ENCODE data around the gene BORCS6. TPM values are rescaled to one million over a fixed set of nuclear protein-coding genes. Genes with fewer than 3 reads are reported as not detected.

Gene BORCS6
- total and polyA plus RNA-seq, 9 of the 15 experiments (the other 6 are each of a cell fraction or from before 2014, with no cell fraction given), result 0.01 to 7.4 (median 2.3) TPM

DNA sequence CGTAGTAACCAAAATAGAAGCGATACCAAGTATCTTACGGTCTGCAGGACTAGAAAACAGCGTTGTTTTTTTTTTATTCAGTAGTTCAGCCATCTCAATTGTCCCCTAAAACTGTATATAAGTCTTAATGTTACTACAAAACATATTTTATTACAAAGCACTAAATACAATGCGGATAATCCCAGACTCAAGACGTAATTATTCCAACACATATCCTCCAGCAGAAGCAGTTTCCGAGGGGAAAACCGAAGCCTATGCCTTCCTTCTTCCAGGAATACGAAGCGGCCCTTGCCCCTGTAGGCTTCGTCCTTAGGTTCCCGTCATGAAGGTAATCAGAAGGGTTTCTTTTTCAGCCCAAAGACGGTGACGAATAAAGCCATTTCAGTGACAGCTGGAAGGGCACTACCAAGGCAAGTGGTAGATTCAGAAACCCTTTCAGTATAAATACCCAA is 16.1 kb downstream of the BORCS6 start (continued):
- TF ChIP-seq, protein P1, sequence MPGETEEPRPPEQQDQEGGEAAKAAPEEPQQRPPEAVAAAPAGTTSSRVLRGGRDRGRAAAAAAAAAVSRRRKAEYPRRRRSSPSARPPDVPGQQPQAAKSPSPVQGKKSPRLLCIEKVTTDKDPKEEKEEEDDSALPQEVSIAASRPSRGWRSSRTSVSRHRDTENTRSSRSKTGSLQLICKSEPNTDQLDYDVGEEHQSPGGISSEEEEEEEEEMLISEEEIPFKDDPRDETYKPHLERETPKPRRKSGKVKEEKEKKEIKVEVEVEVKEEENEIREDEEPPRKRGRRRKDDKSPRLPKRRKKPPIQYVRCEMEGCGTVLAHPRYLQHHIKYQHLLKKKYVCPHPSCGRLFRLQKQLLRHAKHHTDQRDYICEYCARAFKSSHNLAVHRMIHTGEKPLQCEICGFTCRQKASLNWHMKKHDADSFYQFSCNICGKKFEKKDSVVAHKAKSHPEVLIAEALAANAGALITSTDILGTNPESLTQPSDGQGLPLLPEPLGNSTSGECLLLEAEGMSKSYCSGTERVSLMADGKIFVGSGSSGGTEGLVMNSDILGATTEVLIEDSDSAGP (CRISPR knock-in tag; IDR thresholded peaks at IDR 0.05), result no peak

DNA sequence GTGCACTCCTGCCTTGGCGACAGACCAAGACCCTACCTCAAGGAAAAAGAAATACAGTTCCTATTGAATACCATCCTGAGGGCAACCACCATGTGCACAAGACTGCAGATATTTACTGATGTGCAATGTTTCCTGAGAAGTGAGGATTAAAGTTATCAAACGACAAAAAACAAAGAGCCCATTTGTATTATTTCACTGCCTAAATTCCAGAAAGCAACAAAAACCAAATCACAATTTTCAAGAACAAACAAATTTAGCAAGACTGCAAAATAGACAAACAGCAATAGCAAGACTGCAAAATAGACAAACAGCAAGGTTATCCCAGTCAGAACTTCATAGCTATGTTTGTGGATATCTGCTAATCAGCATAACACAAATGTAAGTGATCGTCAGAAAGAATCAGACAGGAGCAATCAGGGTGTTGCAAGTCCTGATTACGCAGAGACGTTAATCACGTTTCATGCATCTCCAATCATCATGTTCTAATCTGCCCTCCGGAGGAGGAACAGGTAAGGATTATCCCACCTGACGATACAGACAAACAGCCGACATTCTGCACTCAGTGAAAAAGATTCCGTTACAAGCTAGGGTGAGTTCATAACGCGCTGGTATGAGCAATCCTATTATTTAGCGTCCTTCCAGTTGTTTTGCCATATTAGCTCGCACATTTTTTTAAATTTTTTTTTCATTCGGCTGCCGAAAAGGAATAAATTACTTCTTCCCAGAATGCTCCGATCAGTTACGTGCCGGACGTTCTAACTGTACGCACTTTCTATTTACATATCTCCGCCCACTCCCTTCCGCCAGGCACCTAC is 16.7 kb downstream of the BORCS6 start:
- no peaks in the 10 kb centered on the region for H3K9me1 ChIP-seq (ENCODE audit: control insufficient read depth, insufficient read depth, low read length)
- H3K79me2 ChIP-seq (ENCODE audit: control insufficient read depth, insufficient read depth, low read length), result peaks cover 10% of the 10 kb centered on the region
- peak overlapping the region in 1 of 2 experiments; percentile 84; a peak in 3 of 4 replicates for H3K9ac ChIP-seq (ENCODE audit: insufficient read depth in 1 of 2, low read depth in 2 of 2, low read length in 2 of 2)
- H3K27ac ChIP-seq (ENCODE audit: extremely low read depth, low read depth, low read length), result peak overlapping the region; percentile 99
- WGBS (ENCODE audit: insufficient coverage, low coverage, missing lambda C conversion rate), result 1% methylated on average over 23 of the region's 23 CpGs
- H3K4me1 ChIP-seq (replicated peaks in 1 of 2; ENCODE audit: control insufficient read depth in 2 of 2, insufficient read depth in 2 of 2, low read length in 2 of 2), result peaks cover 23 to 56% of the 10 kb centered on the region in 2 experiments; a peak in 4 of 5 replicates
- no peaks in the 10 kb centered on the region; the same call in 1 of the 2 replicates for H4K20me1 ChIP-seq (replicated peaks; ENCODE audit: control insufficient read depth, insufficient read depth, low read length)
- in situ Hi-C loops (cut with MboI) (no loop called here), intact Hi-C loops (cut with micrococcal nuclease) (loop anchor here (5.0 kb wide), 2 partner anchors 36 to 51 kb away; partner anchors contain the start of gene HES7)
- H2AFZ ChIP-seq (ENCODE audit: low read depth, low read length), result peak overlapping the region; percentile 49
- H3K36me3 ChIP-seq (ENCODE audit: control insufficient read depth, insufficient read depth, low read length), result no peaks in the 10 kb centered on the region
- ATAC-seq (peak; percentile 80), DNase-seq (ENCODE audit: extremely low read depth in 1 of 4, low spot score in 3 of 4) (peak; percentile 45 to 93 (median 62)), FAIRE-seq (peak; percentile 81)
- no peaks in the 10 kb centered on the region for H3K9me3 ChIP-seq (replicated peaks; ENCODE audit: control insufficient read depth, insufficient read depth, low read depth, low read length)
- peak overlapping the region; percentile 84 for H3K4me2 ChIP-seq (ENCODE audit: insufficient read depth, low read length)
- H3K27me3 ChIP-seq (ENCODE audit: control insufficient read depth in 2 of 2, insufficient read depth in 2 of 2, low read length in 2 of 2), result no peaks in the 10 kb centered on the region
- ChIA-PET POLR2A (interaction anchor here (0.5 to 4.7 kb wide), 36 partner anchors 9 to 689 kb away, joined by 3 to 105 read pairs (median 6); partner anchors contain the start of genes AURKB, BORCS6, HES7 and MPDU1), CTCF (ENCODE audit: low intra/inter-chr PET ratio) (no interaction called here)
- TSS peak; percentile 100 for BruUV-seq (replicated peaks)
- H3K4me3 ChIP-seq, result peak overlapping the region; percentile 27
- TF ChIP-seq, protein P2, sequence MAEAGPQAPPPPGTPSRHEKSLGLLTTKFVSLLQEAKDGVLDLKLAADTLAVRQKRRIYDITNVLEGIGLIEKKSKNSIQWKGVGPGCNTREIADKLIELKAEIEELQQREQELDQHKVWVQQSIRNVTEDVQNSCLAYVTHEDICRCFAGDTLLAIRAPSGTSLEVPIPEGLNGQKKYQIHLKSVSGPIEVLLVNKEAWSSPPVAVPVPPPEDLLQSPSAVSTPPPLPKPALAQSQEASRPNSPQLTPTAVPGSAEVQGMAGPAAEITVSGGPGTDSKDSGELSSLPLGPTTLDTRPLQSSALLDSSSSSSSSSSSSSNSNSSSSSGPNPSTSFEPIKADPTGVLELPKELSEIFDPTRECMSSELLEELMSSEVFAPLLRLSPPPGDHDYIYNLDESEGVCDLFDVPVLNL (CRISPR knock-in tag; IDR thresholded peaks at IDR 0.05; ENCODE audit: low read depth), result no peak
- peak; percentile 95 for TF ChIP-seq KLF10 (CRISPR knock-in tag; IDR thresholded peaks at IDR 0.05)
- TF ChIP-seq SRSF1 (IDR thresholded peaks at IDR 0.05; ENCODE audit: low read depth, low read length), result no peak
- peak; percentile 93 for TF ChIP-seq ZNF445 (CRISPR knock-in tag; IDR thresholded peaks at IDR 0.05; ENCODE audit: low read depth)
- TF ChIP-seq DACH1 (IDR thresholded peaks at IDR 0.05; ENCODE audit: partially characterized antibody), result peak; percentile 89
- TF ChIP-seq, protein P3, sequence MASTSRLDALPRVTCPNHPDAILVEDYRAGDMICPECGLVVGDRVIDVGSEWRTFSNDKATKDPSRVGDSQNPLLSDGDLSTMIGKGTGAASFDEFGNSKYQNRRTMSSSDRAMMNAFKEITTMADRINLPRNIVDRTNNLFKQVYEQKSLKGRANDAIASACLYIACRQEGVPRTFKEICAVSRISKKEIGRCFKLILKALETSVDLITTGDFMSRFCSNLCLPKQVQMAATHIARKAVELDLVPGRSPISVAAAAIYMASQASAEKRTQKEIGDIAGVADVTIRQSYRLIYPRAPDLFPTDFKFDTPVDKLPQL (IDR thresholded peaks at IDR 0.05; ENCODE audit: extremely low read depth, insufficient read length), result peak; percentile 99
- TF ChIP-seq ZNF316 (IDR thresholded peaks at IDR 0.05), result peak; percentile 99
- TF ChIP-seq NELFE (IDR thresholded peaks at IDR 0.05; ENCODE audit: insufficient read depth, insufficient read length), result peak; percentile 52
- TF ChIP-seq, protein P4, sequence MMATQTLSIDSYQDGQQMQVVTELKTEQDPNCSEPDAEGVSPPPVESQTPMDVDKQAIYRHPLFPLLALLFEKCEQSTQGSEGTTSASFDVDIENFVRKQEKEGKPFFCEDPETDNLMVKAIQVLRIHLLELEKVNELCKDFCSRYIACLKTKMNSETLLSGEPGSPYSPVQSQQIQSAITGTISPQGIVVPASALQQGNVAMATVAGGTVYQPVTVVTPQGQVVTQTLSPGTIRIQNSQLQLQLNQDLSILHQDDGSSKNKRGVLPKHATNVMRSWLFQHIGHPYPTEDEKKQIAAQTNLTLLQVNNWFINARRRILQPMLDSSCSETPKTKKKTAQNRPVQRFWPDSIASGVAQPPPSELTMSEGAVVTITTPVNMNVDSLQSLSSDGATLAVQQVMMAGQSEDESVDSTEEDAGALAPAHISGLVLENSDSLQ (IDR thresholded peaks at IDR 0.05), result peak; percentile 49
- TF ChIP-seq ELF2 (CRISPR knock-in tag; IDR thresholded peaks at IDR 0.05), result peak; percentile 82
- TF ChIP-seq ZNF354B (CRISPR knock-in tag; IDR thresholded peaks at IDR 0.05), result peak; percentile 81
- peak; percentile 92 for TF ChIP-seq NR2F6 (CRISPR knock-in tag; IDR thresholded peaks at IDR 0.05)
- TF ChIP-seq, protein P5, sequence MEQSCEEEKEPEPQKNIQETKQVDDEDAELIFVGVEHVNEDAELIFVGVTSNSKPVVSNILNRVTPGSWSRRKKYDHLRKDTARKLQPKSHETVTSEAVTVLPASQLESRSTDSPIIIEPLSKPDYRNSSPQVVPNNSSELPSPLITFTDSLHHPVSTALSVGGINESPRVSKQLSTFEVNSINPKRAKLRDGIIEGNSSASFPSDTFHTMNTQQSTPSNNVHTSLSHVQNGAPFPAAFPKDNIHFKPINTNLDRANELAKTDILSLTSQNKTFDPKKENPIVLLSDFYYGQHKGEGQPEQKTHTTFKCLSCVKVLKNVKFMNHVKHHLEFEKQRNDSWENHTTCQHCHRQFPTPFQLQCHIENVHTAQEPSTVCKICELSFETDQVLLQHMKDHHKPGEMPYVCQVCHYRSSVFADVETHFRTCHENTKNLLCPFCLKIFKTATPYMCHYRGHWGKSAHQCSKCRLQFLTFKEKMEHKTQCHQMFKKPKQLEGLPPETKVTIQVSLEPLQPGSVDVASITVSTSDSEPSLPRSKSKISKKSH (CRISPR knock-in tag; IDR thresholded peaks at IDR 0.05), result no peak
